ENCODE data around the gene MASP1. TPM values are rescaled to one million over a fixed set of nuclear protein-coding genes. Genes with fewer than 3 reads are reported as not detected.

Gene MASP1
- total RNA-seq, 1 donor from 2014 or later: 2.0 TPM

DNA sequence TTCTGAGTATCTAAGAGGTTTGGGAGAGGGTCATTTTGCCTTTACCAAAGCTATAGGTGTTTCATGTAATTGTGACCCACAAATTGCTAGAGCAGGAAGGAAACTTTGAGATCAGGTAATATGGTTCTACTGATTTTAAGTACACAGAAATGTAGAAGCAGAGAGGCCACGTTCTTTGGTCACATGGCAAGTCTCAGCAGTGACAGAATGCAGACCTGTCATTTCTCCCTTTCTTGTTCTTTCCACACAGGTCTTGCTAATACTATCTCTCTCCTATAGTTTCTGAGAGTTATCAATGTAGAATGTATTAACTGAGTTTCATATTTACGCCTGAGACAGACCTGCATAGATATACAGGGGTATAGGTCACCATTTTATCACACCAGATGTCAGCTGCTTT is 105.2 kb downstream of the MASP1 start:
- DNase-seq (ENCODE audit: low spot score): no peak
- no peaks in the 10 kb centered on the region for H3K36me3 Mint-ChIP-seq (ENCODE audit: low read depth)
- H3K27ac Mint-ChIP-seq (ENCODE audit: unreplicated experiment): peak overlapping the region; percentile 80
- peaks cover 56% of the 10 kb centered on the region for H3K4me1 Mint-ChIP-seq (ENCODE audit: low read depth)
- H3K27me3 Mint-ChIP-seq (ENCODE audit: low read depth): no peaks in the 10 kb centered on the region
- peaks cover 2% of the 10 kb centered on the region for H3K9me3 Mint-ChIP-seq (ENCODE audit: low read depth)
- no peak overlapping the region for H3K4me3 Mint-ChIP-seq (ENCODE audit: unreplicated experiment)
- TF ChIP-seq, protein P1, sequence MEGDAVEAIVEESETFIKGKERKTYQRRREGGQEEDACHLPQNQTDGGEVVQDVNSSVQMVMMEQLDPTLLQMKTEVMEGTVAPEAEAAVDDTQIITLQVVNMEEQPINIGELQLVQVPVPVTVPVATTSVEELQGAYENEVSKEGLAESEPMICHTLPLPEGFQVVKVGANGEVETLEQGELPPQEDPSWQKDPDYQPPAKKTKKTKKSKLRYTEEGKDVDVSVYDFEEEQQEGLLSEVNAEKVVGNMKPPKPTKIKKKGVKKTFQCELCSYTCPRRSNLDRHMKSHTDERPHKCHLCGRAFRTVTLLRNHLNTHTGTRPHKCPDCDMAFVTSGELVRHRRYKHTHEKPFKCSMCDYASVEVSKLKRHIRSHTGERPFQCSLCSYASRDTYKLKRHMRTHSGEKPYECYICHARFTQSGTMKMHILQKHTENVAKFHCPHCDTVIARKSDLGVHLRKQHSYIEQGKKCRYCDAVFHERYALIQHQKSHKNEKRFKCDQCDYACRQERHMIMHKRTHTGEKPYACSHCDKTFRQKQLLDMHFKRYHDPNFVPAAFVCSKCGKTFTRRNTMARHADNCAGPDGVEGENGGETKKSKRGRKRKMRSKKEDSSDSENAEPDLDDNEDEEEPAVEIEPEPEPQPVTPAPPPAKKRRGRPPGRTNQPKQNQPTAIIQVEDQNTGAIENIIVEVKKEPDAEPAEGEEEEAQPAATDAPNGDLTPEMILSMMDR (IDR thresholded peaks at IDR 0.05): no peak

DNA sequence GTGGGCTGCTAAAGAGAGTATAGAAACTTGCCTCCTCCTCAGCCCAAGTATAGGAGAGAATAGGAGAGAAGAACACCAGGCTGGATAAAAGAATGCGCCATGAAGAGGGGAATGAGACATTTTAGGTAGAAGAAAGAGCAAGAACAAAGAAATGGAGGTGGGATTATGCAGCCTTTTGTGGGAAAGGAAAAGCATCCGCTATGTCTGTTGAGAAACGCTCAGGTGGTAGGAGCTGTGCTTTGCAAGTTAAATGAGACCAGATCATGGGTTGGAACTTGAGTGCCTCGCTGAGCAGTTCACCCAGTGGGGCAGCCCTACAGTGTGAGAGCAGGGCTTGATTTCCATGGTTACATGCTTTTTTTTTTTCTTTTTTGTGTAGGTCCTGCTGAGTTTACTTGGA is 105.8 kb downstream of the MASP1 start:
- H3K36me3 Mint-ChIP-seq (ENCODE audit: low read depth): no peaks in the 10 kb centered on the region
- peak overlapping the region; percentile 49 for H3K27ac Mint-ChIP-seq (ENCODE audit: unreplicated experiment)
- TF ChIP-seq, protein P1 (IDR thresholded peaks at IDR 0.05): no peak
- H3K4me1 Mint-ChIP-seq (ENCODE audit: low read depth): peaks cover 56% of the 10 kb centered on the region
- H3K9me3 Mint-ChIP-seq (ENCODE audit: low read depth): peaks cover 2% of the 10 kb centered on the region
- H3K4me3 Mint-ChIP-seq (ENCODE audit: unreplicated experiment): no peak overlapping the region
- no peaks in the 10 kb centered on the region for H3K27me3 Mint-ChIP-seq (ENCODE audit: low read depth)
- DNase-seq (ENCODE audit: low spot score): no peak

Other genes starting within 250 kb of the MASP1 start
- 15.8 to 18.9 TPM (median 17.4 TPM) in 3 replicates for gene RPL39L, start 152.2 kb downstream of the MASP1 start, total RNA-seq
- not detected in 3 replicates for gene RTP1, start 94.3 kb downstream of the MASP1 start, total RNA-seq
- not detected in 3 replicates for gene RTP4, start 76.6 kb upstream of the MASP1 start, total RNA-seq